A549 (cell line): Measurements from ENCODE around the gene UNKL.

ENCODE experiments used
- BHLHE40 ChIP-seq: IDR thresholded peaks from 2 replicates; pipeline ENCODE4 v1.6.1; 2012; ENCODE audit warnings: low read depth, low read length, inconsistent platforms
- CBX2 ChIP-seq: fragments of 200-600 bp; sonication (generic); IDR thresholded peaks from 2 replicates; pipeline ENCODE4 v1.6.1; 2016; ENCODE audit warnings: low read depth, mild to moderate bottlenecking, borderline replicate concordance
- CTCF ChIP-seq: fragments of >200 bp; sonication (Bioruptor Twin); formaldehyde crosslinking; IDR thresholded peaks from 3 replicates; pipeline ENCODE4 v1.5.1; 2016
- EP300 ChIP-seq, 2 experiments: fragments of >200 bp; sonication (Bioruptor Twin); formaldehyde crosslinking; IDR thresholded peaks; 2 replicates in 1 of 2; 3 replicates in 1 of 2; pipeline ENCODE4 v1.6.1; 2016 to 2017
- HMGXB4 ChIP-seq: fragments of 250-450 bp; sonication (Bioruptor Pico); IDR thresholded peaks from 2 replicates; pipeline ENCODE4 v1.5.0; 2021; ENCODE audit warnings: mild to moderate bottlenecking, moderate library complexity, borderline replicate concordance
- JUN ChIP-seq, 2 experiments: fragments of >200 bp; sonication (Bioruptor Twin); formaldehyde crosslinking; IDR thresholded peaks; 2 replicates in 1 of 2; 3 replicates in 1 of 2; pipeline ENCODE4 v1.6.1; 2016 to 2017
- KDM1A ChIP-seq: fragments of 200-600 bp; sonication (generic); IDR thresholded peaks from 2 replicates; pipeline ENCODE4 v1.6.1; 2016; ENCODE audit warnings: low read depth, mild to moderate bottlenecking
- MYC ChIP-seq: IDR thresholded peaks from 2 replicates; pipeline ENCODE4 v1.6.1; 2012; ENCODE audit warnings: mild to moderate bottlenecking, inconsistent platforms, low read length, improper control_type of control experiment, borderline replicate concordance
- NR3C1 ChIP-seq: fragments of >200 bp; sonication (Bioruptor Twin); formaldehyde crosslinking; IDR thresholded peaks from 3 replicates; pipeline ENCODE4 v1.6.1; 2017
- PHF8 ChIP-seq: fragments of 200-600 bp; sonication (generic); IDR thresholded peaks from 2 replicates; pipeline ENCODE4 v1.6.1; 2016; ENCODE audit warnings: low read depth, mild to moderate bottlenecking, antibody characterized with exemption, moderate library complexity, borderline replicate concordance
- POLR2A ChIP-seq: IDR thresholded peaks from 2 replicates; pipeline ENCODE4 v1.6.1; 2012; ENCODE audit warnings: mild to moderate bottlenecking, low read length
- REST ChIP-seq: fragments of 200-600 bp; sonication (generic); IDR thresholded peaks from 2 replicates; pipeline ENCODE4 v1.6.1; 2016; ENCODE audit warnings: antibody characterized with exemption, mild to moderate bottlenecking, moderate library complexity

GRCh38 chr16:1447965-1448364 is 33.5 kb upstream of the UNKL start:
- TF ChIP-seq MYC (no peak), REST (no peak), CTCF (no peak), PHF8 (no peak), KDM1A (no peak), NR3C1 (no peak), BHLHE40 (no peak), HMGXB4 (no peak), CBX2 (no peak), POLR2A (no peak), JUN (IDR thresholded peaks at IDR 0.05) (no peak), EP300 (IDR thresholded peaks at IDR 0.05) (no peak)
